WTC11 (cell line): ENCODE results near the gene SPEM3.

Source experiments
- CBFB ChIP-seq: sonication (generic); formaldehyde crosslinking; IDR thresholded peaks from 2 replicates; pipeline ENCODE4 v1.8.1; 2022; ENCODE audit warnings: mild to moderate bottlenecking, low read depth, missing genetic modification reagents
- ELF4 ChIP-seq: sonication (generic); formaldehyde crosslinking; IDR thresholded peaks from 2 replicates; pipeline ENCODE4 v1.8.1; 2022; ENCODE audit warnings: low read depth, mild to moderate bottlenecking, moderate library complexity, missing genetic modification reagents
- FOXK1 ChIP-seq: sonication (generic); formaldehyde crosslinking; IDR thresholded peaks from 2 replicates; pipeline ENCODE4 v1.8.0; 2022; ENCODE audit warnings: mild to moderate bottlenecking, moderate library complexity, missing genetic modification reagents
- HMGXB4 ChIP-seq: sonication (generic); formaldehyde crosslinking; IDR thresholded peaks from 2 replicates; pipeline ENCODE4 v1.8.1; 2023; ENCODE audit warnings: mild to moderate bottlenecking, moderate library complexity, missing genetic modification reagents
- MAX ChIP-seq: sonication (generic); formaldehyde crosslinking; IDR thresholded peaks from 2 replicates; pipeline ENCODE4 v1.8.0; 2022; ENCODE audit warnings: mild to moderate bottlenecking, missing genetic modification reagents
- ZNF671 ChIP-seq: fragments of 250-450 bp; sonication (Bioruptor Pico); IDR thresholded peaks from 2 replicates; pipeline ENCODE4 v1.8.0; 2021; ENCODE audit warnings: mild to moderate bottlenecking
- TF ChIP-seq, protein P1 (sequence below): fragments of 200-600 bp; IDR thresholded peaks from 2 replicates; pipeline ENCODE4 v1.8.0; 2022; ENCODE audit warnings: antibody characterized with exemption
- TF ChIP-seq, protein P2 (sequence below): sonication (generic); formaldehyde crosslinking; IDR thresholded peaks from 2 replicates; pipeline ENCODE4 v1.8.0; 2023; ENCODE audit warnings: missing genetic modification reagents

DNA sequence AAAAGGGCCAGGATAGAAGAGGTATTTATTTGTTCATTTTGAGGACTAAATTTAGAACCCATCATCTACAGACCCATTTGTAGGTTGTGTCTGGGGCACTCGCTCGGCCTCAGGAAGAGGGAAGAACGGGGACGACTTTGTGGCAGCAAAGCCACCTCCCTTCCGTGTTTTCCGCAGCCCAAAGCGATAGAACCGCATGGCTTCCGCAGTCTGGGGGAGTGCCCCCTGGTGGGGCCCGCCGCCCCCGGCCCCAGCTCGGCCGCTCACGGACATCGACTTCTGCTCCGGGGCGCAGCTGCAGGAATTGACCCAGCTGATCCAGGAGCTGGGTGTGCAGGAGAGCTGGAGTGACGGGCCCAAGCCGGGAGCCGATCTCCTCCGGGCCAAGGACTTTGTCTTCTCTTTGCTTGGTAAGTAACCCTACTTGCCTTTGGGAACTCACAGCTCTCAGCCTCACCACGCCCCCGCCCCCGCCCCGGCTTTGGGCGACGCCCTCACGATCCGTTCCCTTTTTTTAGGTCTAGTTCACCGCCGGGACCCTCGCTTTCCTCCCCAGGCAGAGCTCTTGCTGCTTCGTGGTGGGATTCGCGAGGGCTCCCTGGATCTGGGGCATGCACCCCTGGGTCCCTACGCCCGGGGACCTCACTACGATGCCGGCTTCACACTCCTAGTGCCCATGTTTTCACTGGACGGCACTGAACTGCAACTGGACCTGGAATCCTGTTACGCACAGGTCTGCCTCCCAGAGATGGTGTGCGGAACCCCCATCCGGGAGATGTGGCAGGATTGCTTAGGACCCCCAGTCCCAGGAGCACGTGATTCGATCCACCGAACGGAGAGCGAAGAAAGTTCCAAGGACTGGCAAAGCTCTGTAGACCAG, 7.3 kb downstream of the SPEM3 start:
- TF ChIP-seq ZNF671 = no peak
- no peak for TF ChIP-seq CBFB (CRISPR knock-in tag)
- TF ChIP-seq, protein P1, sequence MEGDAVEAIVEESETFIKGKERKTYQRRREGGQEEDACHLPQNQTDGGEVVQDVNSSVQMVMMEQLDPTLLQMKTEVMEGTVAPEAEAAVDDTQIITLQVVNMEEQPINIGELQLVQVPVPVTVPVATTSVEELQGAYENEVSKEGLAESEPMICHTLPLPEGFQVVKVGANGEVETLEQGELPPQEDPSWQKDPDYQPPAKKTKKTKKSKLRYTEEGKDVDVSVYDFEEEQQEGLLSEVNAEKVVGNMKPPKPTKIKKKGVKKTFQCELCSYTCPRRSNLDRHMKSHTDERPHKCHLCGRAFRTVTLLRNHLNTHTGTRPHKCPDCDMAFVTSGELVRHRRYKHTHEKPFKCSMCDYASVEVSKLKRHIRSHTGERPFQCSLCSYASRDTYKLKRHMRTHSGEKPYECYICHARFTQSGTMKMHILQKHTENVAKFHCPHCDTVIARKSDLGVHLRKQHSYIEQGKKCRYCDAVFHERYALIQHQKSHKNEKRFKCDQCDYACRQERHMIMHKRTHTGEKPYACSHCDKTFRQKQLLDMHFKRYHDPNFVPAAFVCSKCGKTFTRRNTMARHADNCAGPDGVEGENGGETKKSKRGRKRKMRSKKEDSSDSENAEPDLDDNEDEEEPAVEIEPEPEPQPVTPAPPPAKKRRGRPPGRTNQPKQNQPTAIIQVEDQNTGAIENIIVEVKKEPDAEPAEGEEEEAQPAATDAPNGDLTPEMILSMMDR = no peak
- TF ChIP-seq, protein P2, sequence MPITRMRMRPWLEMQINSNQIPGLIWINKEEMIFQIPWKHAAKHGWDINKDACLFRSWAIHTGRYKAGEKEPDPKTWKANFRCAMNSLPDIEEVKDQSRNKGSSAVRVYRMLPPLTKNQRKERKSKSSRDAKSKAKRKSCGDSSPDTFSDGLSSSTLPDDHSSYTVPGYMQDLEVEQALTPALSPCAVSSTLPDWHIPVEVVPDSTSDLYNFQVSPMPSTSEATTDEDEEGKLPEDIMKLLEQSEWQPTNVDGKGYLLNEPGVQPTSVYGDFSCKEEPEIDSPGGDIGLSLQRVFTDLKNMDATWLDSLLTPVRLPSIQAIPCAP (CRISPR knock-in tag) = no peak
- peak; percentile 33; the same call in 1 of the 2 replicates for TF ChIP-seq HMGXB4 (CRISPR knock-in tag)
- TF ChIP-seq ELF4 (CRISPR knock-in tag) = no peak
- TF ChIP-seq FOXK1 = no peak
- TF ChIP-seq MAX (CRISPR knock-in tag) = peak; percentile 38; the same call in 1 of the 2 replicates
